GM10266 (cell line): ENCODE data around the gene SMAD4.

Source experiments
- DNase-seq: peaks from one replicate; pipeline ENCODE4 v3.0.0; 2012; ENCODE audit errors: extremely low spot score
- TF ChIP-seq, protein P1 (sequence below): IDR thresholded peaks from 2 replicates; pipeline ENCODE4 v1.5.1; 2012; ENCODE audit warnings: mild to moderate bottlenecking, low read depth; ENCODE audit not compliant: control insufficient read depth, insufficient read depth; ENCODE audit errors: missing control alignments

SMAD4 gene

DNA sequence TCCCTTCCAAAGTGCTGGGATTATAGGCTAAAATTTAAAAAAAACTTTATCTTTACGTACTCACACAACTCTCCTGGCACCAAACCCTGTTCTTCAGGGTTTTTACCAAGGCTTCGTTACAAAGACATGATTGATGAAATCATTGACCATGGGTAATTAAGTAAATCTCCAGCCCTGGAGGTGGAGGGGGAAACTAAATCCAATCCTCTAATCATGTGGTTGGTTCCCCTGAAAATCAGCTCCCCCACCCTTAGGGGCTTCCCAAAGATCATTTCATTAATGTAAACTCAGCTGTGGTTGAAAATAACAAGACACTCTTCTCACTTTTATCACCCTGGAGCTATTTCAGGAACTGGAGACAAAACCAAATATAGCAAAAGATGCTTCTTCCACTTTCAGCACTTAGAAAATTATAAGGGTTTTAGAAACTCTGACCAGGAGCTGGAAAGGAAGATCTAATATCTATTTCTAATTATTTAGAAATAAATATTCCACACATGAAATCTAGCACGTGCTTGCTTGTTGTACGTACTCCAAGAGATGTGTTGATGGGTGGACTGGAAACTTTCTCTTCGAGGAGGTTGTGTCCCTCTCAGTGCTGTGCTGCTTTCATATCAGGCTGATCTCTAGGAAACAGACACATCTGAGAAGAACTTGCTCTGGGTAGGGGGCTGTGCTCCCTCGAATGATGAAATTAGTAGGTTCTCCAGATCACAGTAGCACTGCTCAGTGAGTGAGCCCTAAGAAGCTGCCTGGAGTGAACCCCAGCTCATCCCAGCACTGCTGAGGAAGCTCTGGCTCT lies 67.2 kb downstream of the SMAD4 start:
- TF ChIP-seq, protein P1, sequence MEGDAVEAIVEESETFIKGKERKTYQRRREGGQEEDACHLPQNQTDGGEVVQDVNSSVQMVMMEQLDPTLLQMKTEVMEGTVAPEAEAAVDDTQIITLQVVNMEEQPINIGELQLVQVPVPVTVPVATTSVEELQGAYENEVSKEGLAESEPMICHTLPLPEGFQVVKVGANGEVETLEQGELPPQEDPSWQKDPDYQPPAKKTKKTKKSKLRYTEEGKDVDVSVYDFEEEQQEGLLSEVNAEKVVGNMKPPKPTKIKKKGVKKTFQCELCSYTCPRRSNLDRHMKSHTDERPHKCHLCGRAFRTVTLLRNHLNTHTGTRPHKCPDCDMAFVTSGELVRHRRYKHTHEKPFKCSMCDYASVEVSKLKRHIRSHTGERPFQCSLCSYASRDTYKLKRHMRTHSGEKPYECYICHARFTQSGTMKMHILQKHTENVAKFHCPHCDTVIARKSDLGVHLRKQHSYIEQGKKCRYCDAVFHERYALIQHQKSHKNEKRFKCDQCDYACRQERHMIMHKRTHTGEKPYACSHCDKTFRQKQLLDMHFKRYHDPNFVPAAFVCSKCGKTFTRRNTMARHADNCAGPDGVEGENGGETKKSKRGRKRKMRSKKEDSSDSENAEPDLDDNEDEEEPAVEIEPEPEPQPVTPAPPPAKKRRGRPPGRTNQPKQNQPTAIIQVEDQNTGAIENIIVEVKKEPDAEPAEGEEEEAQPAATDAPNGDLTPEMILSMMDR, result no peak

GRCh38 chr18:51098082-51098481 lies 68.1 kb downstream of the SMAD4 start:
- no peak for DNase-seq
- TF ChIP-seq, protein P1, result no peak

More for the DNA sequence above, 67.2 kb downstream of the SMAD4 start:
- DNase-seq, result peak; percentile 20

- TF ChIP-seq, protein P1, result no peak
- DNase-seq, result no peak
Measured at GRCh38 chr18:51098513-51098912, 68.5 kb downstream of the SMAD4 start.

GRCh38 chr18:51100385-51101120 lies 70.5 kb downstream of the SMAD4 start:
- TF ChIP-seq, protein P1, result no peak
- no peak for DNase-seq

- TF ChIP-seq, protein P1, result no peak
- peak; percentile 58 for DNase-seq
Measured at GRCh38 chr18:51107082-51107481, 77.1 kb downstream of the SMAD4 start.

- TF ChIP-seq, protein P1, result no peak
- no peak for DNase-seq
Measured at GRCh38 chr18:51107598-51108305, 77.7 kb downstream of the SMAD4 start.

GRCh38 chr18:51108330-51108729 lies 78.3 kb downstream of the SMAD4 start:
- TF ChIP-seq, protein P1, result no peak
- DNase-seq, result no peak
